Measurements from ENCODE around the gene PTPN2.

Gene PTPN2

GRCh38 chr18:12811191-12811950 is 72.7 kb downstream of the PTPN2 start:
- Histone ChIP-seq H3K4me3 (ENCODE audit: low read depth, low read length) (no peak overlapping the region), H3K23ac (ENCODE audit: low read length) (no peak overlapping the region), H4K8ac (ENCODE audit: low read depth, low read length) (no peak overlapping the region), H3K18ac (ENCODE audit: low read length) (no peak overlapping the region), H3K4ac (ENCODE audit: low read depth, low read length) (no peak overlapping the region), H2AK5ac (ENCODE audit: low read length) (no peak overlapping the region), H4K91ac (ENCODE audit: low read depth, low read length) (no peak overlapping the region), H4K12ac (ENCODE audit: low read depth, low read length) (no peak overlapping the region), H3K27ac (ENCODE audit: low read depth, low read length) (no peak overlapping the region), H3K14ac (ENCODE audit: low read length) (no peak overlapping the region), H3K4me2 (ENCODE audit: low read length) (no peak overlapping the region), H3K36me3 (ENCODE audit: control insufficient read depth in 1 of 2, insufficient read depth in 2 of 2, low read length in 2 of 2) (peaks cover 10 to 11% of the 10 kb centered on the region in 2 experiments), H2BK120ac (ENCODE audit: insufficient read depth, low read length, poor library complexity) (no peak overlapping the region), H3K79me1 (ENCODE audit: low read length) (no peaks in the 10 kb centered on the region), H3K9me3 (ENCODE audit: insufficient read depth, low read depth, low read length) (no peaks in the 10 kb centered on the region), H3K79me2 (ENCODE audit: control insufficient read depth, insufficient read depth, low read length, poor library complexity) (no peaks in the 10 kb centered on the region), H2AFZ (ENCODE audit: insufficient read depth, low read length, poor library complexity) (no peak overlapping the region), H3K9ac (ENCODE audit: low read length) (no peak overlapping the region), H2BK5ac (ENCODE audit: low read depth, low read length, poor library complexity) (no peak overlapping the region), H3K4me1 (ENCODE audit: control insufficient read depth in 1 of 2, insufficient read depth in 2 of 2, low read length in 2 of 2) (no peaks in the 10 kb centered on the region), H2BK12ac (ENCODE audit: low read length) (no peak overlapping the region), H3K27me3 (ENCODE audit: insufficient read depth, low read length) (no peaks in the 10 kb centered on the region)
- WGBS (ENCODE audit: extremely low coverage, insufficient coverage, insufficient read length) = no CpG with 5 or more reads among the region's 6 CpGs
- DNase-seq = peak; percentile 15 to 25

GRCh38 chr18:12803069-12803936 is 80.7 kb downstream of the PTPN2 start:
- H4K12ac ChIP-seq (ENCODE audit: low read depth, low read length) = no peak overlapping the region
- no peaks in the 10 kb centered on the region for H3K79me2 ChIP-seq (ENCODE audit: control insufficient read depth, insufficient read depth, low read length, poor library complexity)
- no peak overlapping the region for H2BK120ac ChIP-seq (ENCODE audit: insufficient read depth, low read length, poor library complexity)
- no peaks in the 10 kb centered on the region for H3K4me1 ChIP-seq (ENCODE audit: control insufficient read depth in 1 of 2, insufficient read depth in 2 of 2, low read length in 2 of 2)
- no peak overlapping the region for H3K4ac ChIP-seq (ENCODE audit: low read depth, low read length)
- no peak overlapping the region for H4K91ac ChIP-seq (ENCODE audit: low read depth, low read length)
- no peak overlapping the region for H2BK5ac ChIP-seq (ENCODE audit: low read depth, low read length, poor library complexity)
- no CpG with 5 or more reads among the region's 1 CpG for WGBS (ENCODE audit: extremely low coverage, insufficient coverage, insufficient read length)
- no peak overlapping the region for H2AK5ac ChIP-seq (ENCODE audit: low read length)
- H3K79me1 ChIP-seq (ENCODE audit: low read length) = no peaks in the 10 kb centered on the region
- H4K8ac ChIP-seq (ENCODE audit: low read depth, low read length) = no peak overlapping the region
- no peaks in the 10 kb centered on the region for H3K9me3 ChIP-seq (ENCODE audit: insufficient read depth, low read depth, low read length)
- no peak for DNase-seq
- H3K27me3 ChIP-seq (ENCODE audit: insufficient read depth, low read length) = no peaks in the 10 kb centered on the region
- peaks cover 2 to 4% of the 10 kb centered on the region in 2 experiments for H3K36me3 ChIP-seq (ENCODE audit: control insufficient read depth in 1 of 2, insufficient read depth in 2 of 2, low read length in 2 of 2)
- H3K4me2 ChIP-seq (ENCODE audit: low read length) = no peak overlapping the region
- H3K4me3 ChIP-seq (ENCODE audit: low read depth, low read length) = no peak overlapping the region
- H3K9ac ChIP-seq (ENCODE audit: low read length) = no peak overlapping the region
- H3K23ac ChIP-seq (ENCODE audit: low read length) = no peak overlapping the region
- H3K18ac ChIP-seq (ENCODE audit: low read length) = no peak overlapping the region
- H2BK12ac ChIP-seq (ENCODE audit: low read length) = no peak overlapping the region
- H3K14ac ChIP-seq (ENCODE audit: low read length) = no peak overlapping the region
- H2AFZ ChIP-seq (ENCODE audit: insufficient read depth, low read length, poor library complexity) = no peak overlapping the region
- H3K27ac ChIP-seq (ENCODE audit: low read depth, low read length) = no peak overlapping the region

GRCh38 chr18:12802538-12802937 is 81.5 kb downstream of the PTPN2 start:
- H2AFZ ChIP-seq (ENCODE audit: insufficient read depth, low read length, poor library complexity) = no peak overlapping the region
- no peak overlapping the region for H2BK12ac ChIP-seq (ENCODE audit: low read length)
- WGBS (ENCODE audit: extremely low coverage, insufficient coverage, insufficient read length) = no CpG with 5 or more reads among the region's 1 CpG
- no peaks in the 10 kb centered on the region for H3K4me1 ChIP-seq (ENCODE audit: control insufficient read depth in 1 of 2, insufficient read depth in 2 of 2, low read length in 2 of 2)
- no peak overlapping the region for H3K9ac ChIP-seq (ENCODE audit: low read length)
- no peak overlapping the region for H3K4me2 ChIP-seq (ENCODE audit: low read length)
- H3K4me3 ChIP-seq (ENCODE audit: low read depth, low read length) = no peak overlapping the region
- no peak overlapping the region for H2BK5ac ChIP-seq (ENCODE audit: low read depth, low read length, poor library complexity)
- no peak overlapping the region for H2AK5ac ChIP-seq (ENCODE audit: low read length)
- no peak overlapping the region for H3K14ac ChIP-seq (ENCODE audit: low read length)
- H3K4ac ChIP-seq (ENCODE audit: low read depth, low read length) = no peak overlapping the region
- no peak overlapping the region for H2BK120ac ChIP-seq (ENCODE audit: insufficient read depth, low read length, poor library complexity)
- H3K9me3 ChIP-seq (ENCODE audit: insufficient read depth, low read depth, low read length) = no peaks in the 10 kb centered on the region
- H3K27ac ChIP-seq (ENCODE audit: low read depth, low read length) = no peak overlapping the region
- H4K8ac ChIP-seq (ENCODE audit: low read depth, low read length) = no peak overlapping the region
- no peak for DNase-seq
- H3K79me1 ChIP-seq (ENCODE audit: low read length) = no peaks in the 10 kb centered on the region
- H3K18ac ChIP-seq (ENCODE audit: low read length) = no peak overlapping the region
- H3K36me3 ChIP-seq (ENCODE audit: control insufficient read depth in 1 of 2, insufficient read depth in 2 of 2, low read length in 2 of 2) = peaks cover 6 to 7% of the 10 kb centered on the region in 2 experiments
- H4K91ac ChIP-seq (ENCODE audit: low read depth, low read length) = no peak overlapping the region
- no peaks in the 10 kb centered on the region for H3K27me3 ChIP-seq (ENCODE audit: insufficient read depth, low read length)
- no peaks in the 10 kb centered on the region for H3K79me2 ChIP-seq (ENCODE audit: control insufficient read depth, insufficient read depth, low read length, poor library complexity)
- no peak overlapping the region for H3K23ac ChIP-seq (ENCODE audit: low read length)
- no peak overlapping the region for H4K12ac ChIP-seq (ENCODE audit: low read depth, low read length)

GRCh38 chr18:12796448-12796847 is 87.6 kb downstream of the PTPN2 start:
- Histone ChIP-seq H3K4me2 (ENCODE audit: low read length) (no peak overlapping the region), H3K4me1 (ENCODE audit: control insufficient read depth in 1 of 2, insufficient read depth in 2 of 2, low read length in 2 of 2) (no peaks in the 10 kb centered on the region), H4K91ac (ENCODE audit: low read depth, low read length) (no peak overlapping the region), H3K27me3 (ENCODE audit: insufficient read depth, low read length) (no peaks in the 10 kb centered on the region), H3K9ac (ENCODE audit: low read length) (no peak overlapping the region), H3K79me2 (ENCODE audit: control insufficient read depth, insufficient read depth, low read length, poor library complexity) (no peaks in the 10 kb centered on the region), H2BK120ac (ENCODE audit: insufficient read depth, low read length, poor library complexity) (no peak overlapping the region), H3K27ac (ENCODE audit: low read depth, low read length) (no peak overlapping the region), H2BK12ac (ENCODE audit: low read length) (no peak overlapping the region), H2BK5ac (ENCODE audit: low read depth, low read length, poor library complexity) (no peak overlapping the region), H3K4me3 (ENCODE audit: low read depth, low read length) (no peak overlapping the region), H4K8ac (ENCODE audit: low read depth, low read length) (no peak overlapping the region), H4K12ac (ENCODE audit: low read depth, low read length) (no peak overlapping the region), H3K9me3 (ENCODE audit: insufficient read depth, low read depth, low read length) (no peaks in the 10 kb centered on the region), H3K14ac (ENCODE audit: low read length) (no peak overlapping the region), H3K18ac (ENCODE audit: low read length) (no peak overlapping the region), H3K79me1 (ENCODE audit: low read length) (no peaks in the 10 kb centered on the region), H2AK5ac (ENCODE audit: low read length) (no peak overlapping the region), H3K4ac (ENCODE audit: low read depth, low read length) (no peak overlapping the region), H2AFZ (ENCODE audit: insufficient read depth, low read length, poor library complexity) (no peak overlapping the region), H3K36me3 (ENCODE audit: control insufficient read depth in 1 of 2, insufficient read depth in 2 of 2, low read length in 2 of 2) (peaks cover 4 to 10% of the 10 kb centered on the region in 2 experiments), H3K23ac (ENCODE audit: low read length) (no peak overlapping the region)
- no CpG with 5 or more reads among the region's 3 CpGs for WGBS (ENCODE audit: extremely low coverage, insufficient coverage, insufficient read length)
- no peak for DNase-seq

All from trophoblast cell (in vitro differentiated cells and primary cell).